ENCODE results near the gene DACT3.

DACT3 gene

DNA sequence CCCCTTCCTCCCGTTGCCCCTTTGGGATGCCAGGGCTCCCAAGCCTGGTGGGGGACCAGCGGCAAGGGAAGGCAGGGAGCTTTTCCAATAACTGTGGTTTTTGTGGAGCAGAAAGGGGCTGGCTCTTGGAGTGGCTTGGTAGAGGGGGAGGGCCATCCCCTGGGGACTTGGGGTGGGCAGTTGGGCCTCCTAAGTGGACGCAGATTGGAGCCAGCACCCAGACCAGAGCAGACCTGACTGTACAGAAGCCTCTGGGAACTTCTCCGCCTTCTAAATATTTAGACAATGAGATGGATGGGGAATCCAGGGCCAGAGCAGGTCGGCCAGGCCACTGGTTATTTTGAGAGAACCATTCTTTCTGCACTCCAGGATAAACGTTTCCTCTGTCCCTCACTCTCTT lies 40.3 kb downstream of the DACT3 start:
- Histone ChIP-seq H2BK5ac (ENCODE audit: low read depth, low read length, poor library complexity) (no peak overlapping the region), H2AK5ac (ENCODE audit: low read length) (no peak overlapping the region), H3K27ac (ENCODE audit: low read depth, low read length) (no peak overlapping the region), H2BK12ac (ENCODE audit: low read length) (no peak overlapping the region), H2BK120ac (ENCODE audit: insufficient read depth, low read length, poor library complexity) (no peak overlapping the region), H3K9me3 (ENCODE audit: insufficient read depth, low read depth, low read length) (peaks cover 2% of the 10 kb centered on the region), H3K27me3 (ENCODE audit: insufficient read depth, low read length) (no peaks in the 10 kb centered on the region), H3K4me1 (ENCODE audit: control insufficient read depth in 1 of 2, insufficient read depth in 2 of 2, low read length in 2 of 2) (peaks cover 15 to 18% of the 10 kb centered on the region in 2 experiments), H3K4me2 (ENCODE audit: low read length) (no peak overlapping the region), H4K12ac (ENCODE audit: low read depth, low read length) (no peak overlapping the region), H3K23ac (ENCODE audit: low read length) (no peak overlapping the region), H3K79me2 (ENCODE audit: control insufficient read depth, insufficient read depth, low read length, poor library complexity) (no peaks in the 10 kb centered on the region), H3K79me1 (ENCODE audit: low read length) (peaks cover 4% of the 10 kb centered on the region), H4K91ac (ENCODE audit: low read depth, low read length) (no peak overlapping the region), H3K18ac (ENCODE audit: low read length) (no peak overlapping the region), H3K14ac (ENCODE audit: low read length) (no peak overlapping the region), H3K4ac (ENCODE audit: low read depth, low read length) (no peak overlapping the region), H3K4me3 (ENCODE audit: low read depth, low read length) (no peak overlapping the region), H3K9ac (ENCODE audit: low read length) (no peak overlapping the region), H4K8ac (ENCODE audit: low read depth, low read length) (no peak overlapping the region), H2AFZ (ENCODE audit: insufficient read depth, low read length, poor library complexity) (no peak overlapping the region), H3K36me3 (ENCODE audit: control insufficient read depth in 1 of 2, insufficient read depth in 2 of 2, low read length in 2 of 2) (no peaks in the 10 kb centered on the region)
- no CpG with 5 or more reads among the region's 6 CpGs for WGBS (ENCODE audit: extremely low coverage, insufficient coverage, insufficient read length)
- no peak for DNase-seq

DNA sequence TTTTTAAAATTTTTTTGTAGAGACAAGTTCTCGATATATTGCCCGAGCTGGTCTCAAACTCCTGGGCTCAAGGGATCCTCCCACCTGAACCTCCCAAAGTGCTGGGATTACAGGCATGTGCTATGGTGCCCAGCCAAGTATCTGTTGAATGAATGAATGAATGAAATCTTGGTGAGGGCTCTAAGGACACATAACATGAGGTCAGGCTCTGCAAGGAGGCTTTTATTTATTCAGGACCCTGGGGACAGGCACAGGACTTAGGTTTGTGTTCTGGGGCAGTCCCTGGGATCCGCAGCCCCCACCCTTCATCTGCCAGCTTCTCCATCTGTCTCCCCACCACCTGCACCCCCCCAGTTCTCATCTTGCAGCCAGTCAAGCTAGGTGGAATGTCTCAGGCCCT lies 40.7 kb downstream of the DACT3 start:
- no peak for DNase-seq
- Histone ChIP-seq H4K12ac (ENCODE audit: low read depth, low read length) (no peak overlapping the region), H3K27me3 (ENCODE audit: insufficient read depth, low read length) (no peaks in the 10 kb centered on the region), H3K9ac (ENCODE audit: low read length) (no peak overlapping the region), H3K23ac (ENCODE audit: low read length) (no peak overlapping the region), H2BK120ac (ENCODE audit: insufficient read depth, low read length, poor library complexity) (no peak overlapping the region), H3K36me3 (ENCODE audit: control insufficient read depth in 1 of 2, insufficient read depth in 2 of 2, low read length in 2 of 2) (no peaks in the 10 kb centered on the region), H3K4me3 (ENCODE audit: low read depth, low read length) (no peak overlapping the region), H3K27ac (ENCODE audit: low read depth, low read length) (no peak overlapping the region), H3K79me1 (ENCODE audit: low read length) (peaks cover 4% of the 10 kb centered on the region), H3K14ac (ENCODE audit: low read length) (no peak overlapping the region), H3K9me3 (ENCODE audit: insufficient read depth, low read depth, low read length) (peaks cover 2% of the 10 kb centered on the region), H2AFZ (ENCODE audit: insufficient read depth, low read length, poor library complexity) (no peak overlapping the region), H2BK5ac (ENCODE audit: low read depth, low read length, poor library complexity) (no peak overlapping the region), H3K18ac (ENCODE audit: low read length) (no peak overlapping the region), H4K8ac (ENCODE audit: low read depth, low read length) (no peak overlapping the region), H3K79me2 (ENCODE audit: control insufficient read depth, insufficient read depth, low read length, poor library complexity) (no peaks in the 10 kb centered on the region), H2BK12ac (ENCODE audit: low read length) (no peak overlapping the region), H4K91ac (ENCODE audit: low read depth, low read length) (no peak overlapping the region), H2AK5ac (ENCODE audit: low read length) (no peak overlapping the region), H3K4ac (ENCODE audit: low read depth, low read length) (no peak overlapping the region), H3K4me2 (ENCODE audit: low read length) (no peak overlapping the region), H3K4me1 (ENCODE audit: control insufficient read depth in 1 of 2, insufficient read depth in 2 of 2, low read length in 2 of 2) (peaks cover 13 to 15% of the 10 kb centered on the region in 2 experiments)
- WGBS (ENCODE audit: extremely low coverage, insufficient coverage, insufficient read length): no CpG with 5 or more reads among the region's 3 CpGs

DNA sequence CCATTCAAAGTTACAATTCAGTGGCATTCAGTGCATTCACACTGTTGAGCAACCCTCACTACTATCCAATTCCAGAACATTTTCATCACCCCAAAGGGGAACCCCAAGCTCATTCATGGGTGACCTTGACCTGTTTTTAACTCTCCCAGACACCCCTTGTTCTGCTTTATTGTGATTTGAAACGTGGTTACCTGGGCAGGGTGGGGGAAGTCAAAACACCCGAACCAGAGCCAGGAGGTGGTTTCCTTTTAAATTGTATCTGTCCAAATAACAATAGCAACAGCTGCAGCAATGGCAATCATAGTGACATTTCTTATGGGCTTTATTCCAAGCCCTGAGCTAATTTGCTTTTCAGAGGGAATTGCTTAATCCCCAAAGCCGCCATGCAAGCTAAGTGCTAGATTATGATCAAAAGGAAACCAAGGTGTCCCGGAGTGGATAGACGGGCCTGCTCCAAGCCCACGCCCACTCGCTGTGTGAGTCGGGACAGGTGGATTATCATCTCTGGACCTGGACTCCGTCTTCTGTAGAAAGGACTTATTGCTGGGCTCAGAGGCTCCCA lies 42.2 kb downstream of the DACT3 start:
- Histone ChIP-seq H2BK120ac (ENCODE audit: insufficient read depth, low read length, poor library complexity) (no peak overlapping the region), H2AK5ac (ENCODE audit: low read length) (no peak overlapping the region), H2BK5ac (ENCODE audit: low read depth, low read length, poor library complexity) (no peak overlapping the region), H3K27me3 (ENCODE audit: insufficient read depth, low read length) (no peaks in the 10 kb centered on the region), H3K36me3 (ENCODE audit: control insufficient read depth in 1 of 2, insufficient read depth in 2 of 2, low read length in 2 of 2) (no peaks in the 10 kb centered on the region), H2BK12ac (ENCODE audit: low read length) (no peak overlapping the region), H3K79me2 (ENCODE audit: control insufficient read depth, insufficient read depth, low read length, poor library complexity) (no peaks in the 10 kb centered on the region), H3K4ac (ENCODE audit: low read depth, low read length) (no peak overlapping the region), H2AFZ (ENCODE audit: insufficient read depth, low read length, poor library complexity) (no peak overlapping the region), H3K9me3 (ENCODE audit: insufficient read depth, low read depth, low read length) (peaks cover 2% of the 10 kb centered on the region), H3K23ac (ENCODE audit: low read length) (no peak overlapping the region), H3K4me3 (ENCODE audit: low read depth, low read length) (no peak overlapping the region), H3K18ac (ENCODE audit: low read length) (no peak overlapping the region), H4K91ac (ENCODE audit: low read depth, low read length) (no peak overlapping the region), H3K9ac (ENCODE audit: low read length) (no peak overlapping the region), H4K8ac (ENCODE audit: low read depth, low read length) (no peak overlapping the region), H3K27ac (ENCODE audit: low read depth, low read length) (no peak overlapping the region), H4K12ac (ENCODE audit: low read depth, low read length) (no peak overlapping the region), H3K4me2 (ENCODE audit: low read length) (no peak overlapping the region), H3K79me1 (ENCODE audit: low read length) (peaks cover 4% of the 10 kb centered on the region), H3K4me1 (ENCODE audit: control insufficient read depth in 1 of 2, insufficient read depth in 2 of 2, low read length in 2 of 2) (peaks cover 9 to 15% of the 10 kb centered on the region in 2 experiments), H3K14ac (ENCODE audit: low read length) (no peak overlapping the region)
- WGBS (ENCODE audit: extremely low coverage, insufficient coverage, insufficient read length): no CpG with 5 or more reads among the region's 9 CpGs
- no peak for DNase-seq

DNA sequence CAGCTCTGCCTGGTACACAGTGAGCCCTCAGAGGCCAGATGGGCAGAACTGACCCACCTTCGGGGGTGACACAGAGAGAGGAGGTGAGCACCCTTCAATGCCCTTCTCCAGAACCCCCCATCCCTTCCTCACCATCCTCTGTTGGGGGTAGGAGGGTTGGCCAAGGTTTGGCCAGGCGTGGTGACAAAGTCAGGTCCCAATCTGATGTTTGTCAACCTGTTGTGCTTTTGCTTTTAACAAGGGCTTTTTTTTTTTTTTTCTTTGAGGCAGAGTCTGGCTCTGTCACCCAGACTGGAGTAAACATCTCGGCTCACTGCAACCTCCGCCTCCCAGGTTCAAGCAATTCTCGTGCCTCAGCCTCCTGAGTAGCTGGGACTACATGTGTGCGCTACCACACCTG lies 43.4 kb downstream of the DACT3 start:
- DNase-seq: no peak
- no peaks in the 10 kb centered on the region for H3K79me2 ChIP-seq (ENCODE audit: control insufficient read depth, insufficient read depth, low read length, poor library complexity)
- no peak overlapping the region for H2AK5ac ChIP-seq (ENCODE audit: low read length)
- no peak overlapping the region for H3K18ac ChIP-seq (ENCODE audit: low read length)
- H2BK12ac ChIP-seq (ENCODE audit: low read length): no peak overlapping the region
- no peaks in the 10 kb centered on the region for H3K27me3 ChIP-seq (ENCODE audit: insufficient read depth, low read length)
- H3K27ac ChIP-seq (ENCODE audit: low read depth, low read length): no peak overlapping the region
- no peak overlapping the region for H4K12ac ChIP-seq (ENCODE audit: low read depth, low read length)
- H3K14ac ChIP-seq (ENCODE audit: low read length): no peak overlapping the region
- no peak overlapping the region for H4K91ac ChIP-seq (ENCODE audit: low read depth, low read length)
- no peak overlapping the region for H3K4ac ChIP-seq (ENCODE audit: low read depth, low read length)
- H3K23ac ChIP-seq (ENCODE audit: low read length): no peak overlapping the region
- no peak overlapping the region for H3K9ac ChIP-seq (ENCODE audit: low read length)
- H2BK120ac ChIP-seq (ENCODE audit: insufficient read depth, low read length, poor library complexity): no peak overlapping the region
- H4K8ac ChIP-seq (ENCODE audit: low read depth, low read length): no peak overlapping the region
- no peak overlapping the region for H2AFZ ChIP-seq (ENCODE audit: insufficient read depth, low read length, poor library complexity)
- H3K4me1 ChIP-seq (ENCODE audit: control insufficient read depth in 1 of 2, insufficient read depth in 2 of 2, low read length in 2 of 2): peaks cover 9 to 15% of the 10 kb centered on the region in 2 experiments
- no peak overlapping the region for H3K4me2 ChIP-seq (ENCODE audit: low read length)
- peaks cover 4% of the 10 kb centered on the region for H3K79me1 ChIP-seq (ENCODE audit: low read length)
- no peak overlapping the region for H3K4me3 ChIP-seq (ENCODE audit: low read depth, low read length)
- no peaks in the 10 kb centered on the region for H3K36me3 ChIP-seq (ENCODE audit: control insufficient read depth in 1 of 2, insufficient read depth in 2 of 2, low read length in 2 of 2)
- H3K9me3 ChIP-seq (ENCODE audit: insufficient read depth, low read depth, low read length): peaks cover 2% of the 10 kb centered on the region
- no CpG with 5 or more reads among the region's 6 CpGs for WGBS (ENCODE audit: extremely low coverage, insufficient coverage, insufficient read length)
- no peak overlapping the region for H2BK5ac ChIP-seq (ENCODE audit: low read depth, low read length, poor library complexity)
